HEK293 (cell line): ENCODE measurements around the gene ACTG1.

ENCODE experiments used
- ZNF548 ChIP-seq: fragments of 450-650 bp; formaldehyde crosslinking; IDR thresholded peaks from 2 replicates; pipeline ENCODE4 v1.5.1; 2016; ENCODE audit warnings: missing biosample characterization, missing genetic modification characterization
- TF ChIP-seq, protein P1 (sequence below): fragments of 450-650 bp; formaldehyde crosslinking; IDR thresholded peaks from 2 replicates; pipeline ENCODE4 v1.5.1; 2016; ENCODE audit warnings: missing biosample characterization, missing genetic modification characterization

DNA sequence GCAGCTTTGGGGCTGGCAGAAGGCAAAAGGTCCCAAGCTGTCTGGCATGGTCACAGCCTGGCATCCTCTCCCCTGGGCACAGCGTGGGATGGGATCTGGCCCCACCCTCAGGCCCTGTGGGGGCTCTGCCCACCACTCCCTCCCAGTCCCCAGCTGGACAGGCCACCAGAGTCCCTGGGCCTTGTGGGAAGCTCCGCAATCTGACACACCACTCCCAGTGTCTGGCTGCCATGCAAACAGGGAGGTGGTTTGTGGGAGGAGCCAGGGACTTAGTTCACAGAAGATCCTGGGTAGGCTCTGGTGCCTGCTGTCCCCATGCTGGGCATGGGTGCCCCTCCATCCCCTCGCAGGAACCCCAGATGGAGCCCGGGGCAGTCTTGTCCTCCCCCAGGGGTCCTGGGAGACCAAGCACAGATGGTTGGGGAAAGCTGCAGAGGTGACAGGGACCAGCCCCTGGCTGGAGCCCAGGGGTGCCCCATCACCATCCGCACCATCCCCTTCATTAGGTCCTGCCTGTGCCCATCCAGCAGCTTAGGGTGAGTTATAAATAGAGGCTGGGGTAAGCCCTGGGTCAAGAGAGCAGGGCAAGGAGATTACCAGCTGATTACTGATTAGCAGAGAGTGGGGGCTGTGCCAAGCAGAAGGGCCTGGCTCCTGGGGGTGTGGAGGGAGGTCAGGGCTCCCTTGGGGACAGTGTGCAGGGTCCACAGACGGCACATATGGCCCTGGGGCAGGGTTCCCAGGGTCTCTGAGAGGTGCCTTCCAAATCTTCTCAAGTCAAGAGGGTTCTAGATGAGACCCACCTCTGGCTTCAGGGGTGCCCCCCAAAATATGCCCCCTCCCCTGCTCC, 21.8 kb upstream of the ACTG1 start:
- TF ChIP-seq, protein P1, sequence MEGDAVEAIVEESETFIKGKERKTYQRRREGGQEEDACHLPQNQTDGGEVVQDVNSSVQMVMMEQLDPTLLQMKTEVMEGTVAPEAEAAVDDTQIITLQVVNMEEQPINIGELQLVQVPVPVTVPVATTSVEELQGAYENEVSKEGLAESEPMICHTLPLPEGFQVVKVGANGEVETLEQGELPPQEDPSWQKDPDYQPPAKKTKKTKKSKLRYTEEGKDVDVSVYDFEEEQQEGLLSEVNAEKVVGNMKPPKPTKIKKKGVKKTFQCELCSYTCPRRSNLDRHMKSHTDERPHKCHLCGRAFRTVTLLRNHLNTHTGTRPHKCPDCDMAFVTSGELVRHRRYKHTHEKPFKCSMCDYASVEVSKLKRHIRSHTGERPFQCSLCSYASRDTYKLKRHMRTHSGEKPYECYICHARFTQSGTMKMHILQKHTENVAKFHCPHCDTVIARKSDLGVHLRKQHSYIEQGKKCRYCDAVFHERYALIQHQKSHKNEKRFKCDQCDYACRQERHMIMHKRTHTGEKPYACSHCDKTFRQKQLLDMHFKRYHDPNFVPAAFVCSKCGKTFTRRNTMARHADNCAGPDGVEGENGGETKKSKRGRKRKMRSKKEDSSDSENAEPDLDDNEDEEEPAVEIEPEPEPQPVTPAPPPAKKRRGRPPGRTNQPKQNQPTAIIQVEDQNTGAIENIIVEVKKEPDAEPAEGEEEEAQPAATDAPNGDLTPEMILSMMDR (tag by site-specific recombination): no peak
- TF ChIP-seq ZNF548 (tag by site-specific recombination): no peak
